Activated CD8-positive, alpha-beta memory T cell treated with anti-CD3 and anti-CD28 coated beads for 48 hours (primary cell): ENCODE data around the gene GULP1.

Experiments
- DNase-seq, 3 experiments: peaks; one replicate each; pipeline ENCODE4 v3.0.0-alpha.2; 2020; ENCODE audit warnings: low read depth in 2 of 3, low spot score in 2 of 3

GULP1 gene

GRCh38 chr2:188367164-188367563 is 75.5 kb downstream of the GULP1 start:
- DNase-seq, result no peak

- no peak for DNase-seq
These were observed 77.7 kb downstream of the GULP1 start for GRCh38 chr2:188369365-188369764.

GRCh38 chr2:188378371-188378950 is 86.8 kb downstream of the GULP1 start:
- DNase-seq, result no peak

- no peak for DNase-seq
These were observed 88.1 kb downstream of the GULP1 start for GRCh38 chr2:188379748-188380147.

GRCh38 chr2:188380280-188380679 is 88.6 kb downstream of the GULP1 start:
- DNase-seq, result no peak

- DNase-seq, result no peak
These were observed 89.9 kb downstream of the GULP1 start for GRCh38 chr2:188381614-188382013.

- DNase-seq, result no peak
These were observed 90.4 kb downstream of the GULP1 start for GRCh38 chr2:188382107-188382506.

- no peak for DNase-seq
These were observed 91.5 kb downstream of the GULP1 start for GRCh38 chr2:188383158-188383557.

- DNase-seq, result no peak
These were observed 94.2 kb downstream of the GULP1 start for GRCh38 chr2:188385857-188386256.

GRCh38 chr2:188388831-188389230 is 97.2 kb downstream of the GULP1 start:
- DNase-seq, result no peak

GRCh38 chr2:188391354-188391753 is 99.7 kb downstream of the GULP1 start:
- no peak for DNase-seq

GRCh38 chr2:188394931-188395472 is 103.3 kb downstream of the GULP1 start:
- no peak for DNase-seq

GRCh38 chr2:188395903-188396689 is 104.4 kb downstream of the GULP1 start:
- no peak for DNase-seq

- no peak for DNase-seq
These were observed 107.5 kb downstream of the GULP1 start for GRCh38 chr2:188399159-188399558.

- DNase-seq, result no peak
These were observed 112.0 kb downstream of the GULP1 start for GRCh38 chr2:188403676-188404075.

GRCh38 chr2:188404341-188405004 is 112.8 kb downstream of the GULP1 start:
- DNase-seq, result no peak

- no peak for DNase-seq
These were observed 114.7 kb downstream of the GULP1 start for GRCh38 chr2:188406414-188406813.

- DNase-seq, result no peak
These were observed 119.0 kb downstream of the GULP1 start for GRCh38 chr2:188410504-188411235.

GRCh38 chr2:188412190-188412589 is 120.5 kb downstream of the GULP1 start:
- DNase-seq, result no peak

- no peak for DNase-seq
These were observed 122.7 kb downstream of the GULP1 start for GRCh38 chr2:188414411-188414810.
